GM12865 (cell line): ENCODE data around the gene DOCK1.

Experiments used
- DNase-seq: peaks from one replicate; pipeline ENCODE4 v3.0.0; 2010; ENCODE audit warnings: low read depth
- H3K4me3 ChIP-seq: 2 replicates; pipeline ENCODE4 v1.5.1; 2011; ENCODE audit warnings: mild to moderate bottlenecking, low read depth, low read length, control low read depth
- TF ChIP-seq, protein P1 (sequence below): IDR thresholded peaks from 2 replicates; pipeline ENCODE4 v1.5.1; 2011; ENCODE audit warnings: low read length, control low read depth, low read depth, inconsistent platforms; ENCODE audit not compliant: insufficient read depth; ENCODE audit errors: missing control alignments

DOCK1 gene

GRCh38 chr10:127034790-127035189 is 129.6 kb downstream of the DOCK1 start:
- TF ChIP-seq, protein P1, sequence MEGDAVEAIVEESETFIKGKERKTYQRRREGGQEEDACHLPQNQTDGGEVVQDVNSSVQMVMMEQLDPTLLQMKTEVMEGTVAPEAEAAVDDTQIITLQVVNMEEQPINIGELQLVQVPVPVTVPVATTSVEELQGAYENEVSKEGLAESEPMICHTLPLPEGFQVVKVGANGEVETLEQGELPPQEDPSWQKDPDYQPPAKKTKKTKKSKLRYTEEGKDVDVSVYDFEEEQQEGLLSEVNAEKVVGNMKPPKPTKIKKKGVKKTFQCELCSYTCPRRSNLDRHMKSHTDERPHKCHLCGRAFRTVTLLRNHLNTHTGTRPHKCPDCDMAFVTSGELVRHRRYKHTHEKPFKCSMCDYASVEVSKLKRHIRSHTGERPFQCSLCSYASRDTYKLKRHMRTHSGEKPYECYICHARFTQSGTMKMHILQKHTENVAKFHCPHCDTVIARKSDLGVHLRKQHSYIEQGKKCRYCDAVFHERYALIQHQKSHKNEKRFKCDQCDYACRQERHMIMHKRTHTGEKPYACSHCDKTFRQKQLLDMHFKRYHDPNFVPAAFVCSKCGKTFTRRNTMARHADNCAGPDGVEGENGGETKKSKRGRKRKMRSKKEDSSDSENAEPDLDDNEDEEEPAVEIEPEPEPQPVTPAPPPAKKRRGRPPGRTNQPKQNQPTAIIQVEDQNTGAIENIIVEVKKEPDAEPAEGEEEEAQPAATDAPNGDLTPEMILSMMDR = no peak
- H3K4me3 ChIP-seq = no peak overlapping the region
- no peak for DNase-seq

GRCh38 chr10:127035827-127036226 is 130.6 kb downstream of the DOCK1 start:
- DNase-seq = no peak
- H3K4me3 ChIP-seq = no peak overlapping the region
- TF ChIP-seq, protein P1 = no peak

GRCh38 chr10:127036987-127037386 is 131.8 kb downstream of the DOCK1 start:
- H3K4me3 ChIP-seq = no peak overlapping the region
- TF ChIP-seq, protein P1 = no peak
- no peak for DNase-seq

DNA sequence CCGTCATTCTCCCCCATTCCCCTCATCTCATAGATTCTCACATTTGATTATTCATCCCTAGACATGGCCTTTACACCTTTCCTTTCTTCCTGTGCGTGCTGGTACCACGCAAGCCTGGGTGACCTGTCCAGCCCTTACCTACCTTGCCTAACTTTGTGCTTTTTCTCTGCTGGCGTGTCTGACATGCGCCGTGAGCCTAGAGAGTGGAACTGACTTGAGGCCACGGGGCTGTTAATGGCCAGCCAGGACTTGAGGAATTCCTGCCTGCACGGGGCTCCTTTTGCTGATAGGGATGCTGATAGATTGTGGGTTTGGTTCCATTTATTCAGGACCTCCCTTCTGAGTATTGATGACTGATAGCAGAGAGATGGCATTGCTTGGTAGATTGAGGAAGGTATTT is 134.2 kb downstream of the DOCK1 start:
- no peak for DNase-seq
- H3K4me3 ChIP-seq = no peak overlapping the region
- TF ChIP-seq, protein P1 = no peak

DNA sequence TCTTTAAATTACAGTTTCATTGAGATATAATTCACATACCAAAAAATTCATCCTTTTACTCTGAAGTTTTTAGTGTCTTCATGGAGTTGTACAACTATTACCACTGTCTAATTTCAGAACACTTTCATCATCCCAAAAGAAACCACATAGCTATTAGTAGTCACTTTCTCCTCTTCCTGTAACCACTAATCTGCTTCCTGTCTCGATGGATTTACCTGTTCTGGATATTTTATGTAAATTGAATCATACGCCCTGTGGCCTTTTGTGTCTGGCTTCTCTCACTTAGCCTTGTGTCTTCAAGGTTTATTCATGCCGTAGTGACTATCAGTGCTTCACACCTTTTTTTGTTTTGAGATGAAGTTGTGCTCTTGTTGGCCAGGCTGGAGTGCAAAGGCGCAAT is 135.5 kb downstream of the DOCK1 start:
- no peak for DNase-seq
- H3K4me3 ChIP-seq = no peak overlapping the region
- TF ChIP-seq, protein P1 = no peak

GRCh38 chr10:127041552-127041951 is 136.3 kb downstream of the DOCK1 start:
- no peak overlapping the region for H3K4me3 ChIP-seq
- TF ChIP-seq, protein P1 = no peak
- DNase-seq = no peak

- DNase-seq = no peak
- H3K4me3 ChIP-seq = no peak overlapping the region
- TF ChIP-seq, protein P1 = no peak
Measured at GRCh38 chr10:127043301-127043700, 138.1 kb downstream of the DOCK1 start.
